HG03196 (cell line): ENCODE results near the gene RNPEP.
A peak's percentile ranks its signal among the peaks of the same experiment; 100 is the strongest.
"Not testable (repeated sequence)": the region's sequence is repeated elsewhere in the genome, so short reads cannot be mapped to it uniquely, and the experiment has no call there.

Experiments used
- ATAC-seq: cut with Tn5 transposase; IDR thresholded peaks from one replicate; pipeline ENCODE4 v1.9.1; 2021; ENCODE audit not compliant: unreplicated experiment

RNPEP gene

GRCh38 chr1:201982623-201983379 is at the start of gene RNPEP:
TSS of gene RNPEP (plus strand) at chr1:201982648. CDS start at chr1:201982667, 19 bp downstream.
- peak; percentile 64 for ATAC-seq

GRCh38 chr1:201933840-201934430 is 48.5 kb upstream of the RNPEP start:
- ATAC-seq, result no peak

GRCh38 chr1:201937624-201938213 is 44.7 kb upstream of the RNPEP start:
- ATAC-seq, result no peak

GRCh38 chr1:201938440-201939035 is 43.9 kb upstream of the RNPEP start:
- no peak for ATAC-seq

- no peak for ATAC-seq
Measured at GRCh38 chr1:201939148-201939547, 43.3 kb upstream of the RNPEP start.

GRCh38 chr1:201939574-201939973 is 42.9 kb upstream of the RNPEP start:
- ATAC-seq, result no peak

- not testable (repeated sequence) for ATAC-seq
Measured at GRCh38 chr1:201940316-201940715, 42.1 kb upstream of the RNPEP start.

GRCh38 chr1:201941420-201942128 is 40.9 kb upstream of the RNPEP start:
- ATAC-seq, result no peak

GRCh38 chr1:201942129-201942495 is 40.3 kb upstream of the RNPEP start:
- ATAC-seq, result no peak

- ATAC-seq, result no peak
Measured at GRCh38 chr1:201944002-201944401, 38.4 kb upstream of the RNPEP start.

GRCh38 chr1:201944639-201945038 is 37.8 kb upstream of the RNPEP start:
- no peak for ATAC-seq

GRCh38 chr1:201945157-201945556 is 37.3 kb upstream of the RNPEP start:
- ATAC-seq, result no peak

GRCh38 chr1:201945863-201946223 is 36.6 kb upstream of the RNPEP start:
- no peak for ATAC-seq

GRCh38 chr1:201946224-201946908 is 36.1 kb upstream of the RNPEP start, which contains the start of gene LMOD1:
TSS of gene LMOD1 (minus strand) at chr1:201946548. CDS start at chr1:201946340, 208 bp downstream.
- ATAC-seq, result no peak

GRCh38 chr1:201947697-201948008 is 34.8 kb upstream of the RNPEP start:
- ATAC-seq, result no peak

- ATAC-seq, result no peak
Measured at GRCh38 chr1:201949491-201949890, 33.0 kb upstream of the RNPEP start.

- ATAC-seq, result no peak
Measured at GRCh38 chr1:201954263-201955008, 28.0 kb upstream of the RNPEP start.

GRCh38 chr1:201955009-201955728 is 27.3 kb upstream of the RNPEP start, which contains the start of gene TIMM17A:
TSS of gene TIMM17A (plus strand) at chr1:201955503. CDS start at chr1:201955527, 24 bp downstream.
- ATAC-seq, result peak; percentile 99

GRCh38 chr1:201955729-201956143 is 26.7 kb upstream of the RNPEP start:
- ATAC-seq, result peak; percentile 24
